Measurements from ENCODE around the gene MPRIP. TPM values are rescaled to one million over a fixed set of nuclear protein-coding genes. Genes with fewer than 3 reads are reported as not detected.

The MPRIP gene
- total RNA-seq, 2 experiments from 2014 or later, result 132 to 135 TPM

- peaks cover 10% of the 10 kb centered on the region for H3K4me1 Mint-ChIP-seq (ENCODE audit: low read depth)
- intact Hi-C loops (cut with micrococcal nuclease), result no loop called here
- no peaks in the 10 kb centered on the region for H3K27me3 Mint-ChIP-seq
- peaks cover 18% of the 10 kb centered on the region for H3K36me3 Mint-ChIP-seq (ENCODE audit: low read depth)
- H3K27ac Mint-ChIP-seq, result no peak overlapping the region
- CTCF ChIA-PET, result interaction anchor here (1.0 to 1.9 kb wide), 2 partner anchors 12 to 56 kb away, joined by 3 to 7 read pairs; no protein-coding TSS in a partner anchor
- H3K9me3 Mint-ChIP-seq, result no peaks in the 10 kb centered on the region
- POLR2A ChIA-PET, result no interaction called here
- TF ChIP-seq CTCF (IDR thresholded peaks at IDR 0.05), result no peak
- ATAC-seq (no peak), DNase-seq (no peak)
- H3K4me3 Mint-ChIP-seq, result no peak overlapping the region
Measured at GRCh38 chr17:17198281-17198680, 156.0 kb downstream of the MPRIP start.

- ChIA-PET CTCF (interaction anchor here (0.7 kb wide), 1 partner anchor 10 kb away, joined by 3 read pairs; no protein-coding TSS in a partner anchor), POLR2A (interaction anchor here (0.6 to 1.4 kb wide), 4 partner anchors 9 to 72 kb away, joined by 3 read pairs; no protein-coding TSS in a partner anchor)
- Mint-ChIP-seq H3K36me3 (ENCODE audit: low read depth) (peaks cover 28% of the 10 kb centered on the region), H3K9me3 (no peaks in the 10 kb centered on the region), H3K4me1 (ENCODE audit: low read depth) (peaks cover 27% of the 10 kb centered on the region), H3K27me3 (no peaks in the 10 kb centered on the region), H3K27ac (no peak overlapping the region), H3K4me3 (no peak overlapping the region)
- DNase-seq (no peak), ATAC-seq (no peak)
- TF ChIP-seq CTCF (IDR thresholded peaks at IDR 0.05), result no peak
- intact Hi-C loops (cut with micrococcal nuclease), result no loop called here
Measured at GRCh38 chr17:17200311-17200710, 158.1 kb downstream of the MPRIP start.

GRCh38 chr17:17200831-17201230, 158.6 kb downstream of the MPRIP start:
- intact Hi-C loops (cut with micrococcal nuclease), result no loop called here
- Mint-ChIP-seq H3K4me1 (ENCODE audit: low read depth) (peaks cover 28% of the 10 kb centered on the region), H3K27ac (no peak overlapping the region), H3K27me3 (no peaks in the 10 kb centered on the region), H3K36me3 (ENCODE audit: low read depth) (peaks cover 28% of the 10 kb centered on the region), H3K9me3 (no peaks in the 10 kb centered on the region), H3K4me3 (no peak overlapping the region)
- CTCF ChIA-PET, result interaction anchor here (0.7 kb wide), 1 partner anchor 10 kb away, joined by 3 read pairs; no protein-coding TSS in a partner anchor
- no peak for ATAC-seq
- TF ChIP-seq CTCF (IDR thresholded peaks at IDR 0.05), result no peak
- DNase-seq, result no peak
- POLR2A ChIA-PET, result interaction anchor here (0.6 to 1.4 kb wide), 5 partner anchors 10 to 72 kb away, joined by 3 read pairs; no protein-coding TSS in a partner anchor

- no peaks in the 10 kb centered on the region for H3K27me3 Mint-ChIP-seq
Measured at GRCh38 chr17:17201271-17201670, 159.0 kb downstream of the MPRIP start.

More at GRCh38 chr17:17201271-17201670, 159.0 kb downstream of the MPRIP start:
- Mint-ChIP-seq H3K4me3 (no peak overlapping the region), H3K9me3 (no peaks in the 10 kb centered on the region), H3K4me1 (ENCODE audit: low read depth) (peaks cover 28% of the 10 kb centered on the region), H3K27ac (no peak overlapping the region), H3K36me3 (ENCODE audit: low read depth) (peaks cover 28% of the 10 kb centered on the region)
- intact Hi-C loops (cut with micrococcal nuclease), result no loop called here
- DNase-seq, result no peak
- ChIA-PET POLR2A (interaction anchor here (0.6 to 1.4 kb wide), 2 partner anchors 10 to 21 kb away, joined by 3 read pairs; no protein-coding TSS in a partner anchor), CTCF (interaction anchor here (0.7 to 1.2 kb wide), 3 partner anchors 10 to 20 kb away, joined by 3 read pairs; no protein-coding TSS in a partner anchor)
- ATAC-seq, result no peak
- TF ChIP-seq CTCF (IDR thresholded peaks at IDR 0.05), result no peak

Data from activated CD8-positive, alpha-beta T cell treated with anti-CD3 and anti-CD28 coated beads for 36 hours (primary cell).